Astrocyte (in vitro differentiated cells and primary cell): Measurements from ENCODE around the gene CAMK1G. TPM values are rescaled to one million over a fixed set of nuclear protein-coding genes. Genes with fewer than 3 reads are reported as not detected.

Experiments
- DNase-seq: peaks from one replicate; pipeline ENCODE4 v3.0.0-alpha.2; 2010; ENCODE audit warnings: low read depth
- FAIRE-seq: peaks from 2 replicates; lab custom pipeline; 2011; peaks lifted over from hg19 to GRCh38; lab: Jason Lieb, UNC
- H2AFZ ChIP-seq: 2 replicates; pipeline ENCODE4 v1.6.0; 2012; ENCODE audit warnings: low read depth, low read length, inconsistent platforms
- H3K27ac ChIP-seq: 2 replicates; pipeline ENCODE4 v1.5.1; 2011; ENCODE audit warnings: low read depth, low read length, inconsistent platforms
- H3K27me3 ChIP-seq: 2 replicates; pipeline ENCODE4 v1.6.0; 2011; ENCODE audit warnings: low read length, inconsistent platforms; ENCODE audit not compliant: insufficient read depth
- H3K36me3 ChIP-seq: 2 replicates; pipeline ENCODE4 v1.5.1; 2011; ENCODE audit warnings: low read length, inconsistent platforms; ENCODE audit not compliant: insufficient read depth
- H3K4me1 ChIP-seq: 2 replicates; pipeline ENCODE4 v1.5.1; 2011; ENCODE audit warnings: low read length, inconsistent platforms; ENCODE audit not compliant: insufficient read depth
- H3K4me2 ChIP-seq: 2 replicates; pipeline ENCODE4 v1.6.0; 2012; ENCODE audit warnings: low read length, inconsistent platforms
- H3K4me3 ChIP-seq: 2 replicates; pipeline ENCODE4 v1.5.1; 2011; ENCODE audit warnings: low read depth, mild to moderate bottlenecking, low read length, inconsistent platforms; ENCODE audit not compliant: insufficient read depth
- H3K79me2 ChIP-seq: 2 replicates; pipeline ENCODE4 v1.6.0; 2012; ENCODE audit warnings: mild to moderate bottlenecking, low read length, inconsistent platforms; ENCODE audit not compliant: insufficient read depth
- H3K9ac ChIP-seq: 2 replicates; pipeline ENCODE4 v1.6.0; 2012; ENCODE audit warnings: mild to moderate bottlenecking, low read length, inconsistent platforms
- H3K9me3 ChIP-seq: 2 replicates; pipeline ENCODE4 v1.5.1; 2012; ENCODE audit warnings: low read depth, mild to moderate bottlenecking, low read length, inconsistent platforms; ENCODE audit not compliant: insufficient read depth
- H4K20me1 ChIP-seq: 2 replicates; pipeline ENCODE4 v1.6.0; 2012; ENCODE audit warnings: low read length, inconsistent platforms; ENCODE audit not compliant: insufficient read depth
- H3K27ac Mint-ChIP-seq: one replicate; pipeline ENCODE4 v1.8.0; 2021; ENCODE audit warnings: mild to moderate bottlenecking, mixed read lengths; ENCODE audit not compliant: unreplicated experiment
- H3K27me3 Mint-ChIP-seq: one replicate; pipeline ENCODE4 v1.8.0; 2021; ENCODE audit warnings: low read depth, mixed read lengths; ENCODE audit not compliant: unreplicated experiment
- H3K36me3 Mint-ChIP-seq: one replicate; pipeline ENCODE4 v1.8.0; 2021; ENCODE audit warnings: low read depth, mixed read lengths; ENCODE audit not compliant: unreplicated experiment
- H3K4me1 Mint-ChIP-seq: one replicate; pipeline ENCODE4 v1.8.0; 2021; ENCODE audit warnings: low read depth, mixed read lengths; ENCODE audit not compliant: unreplicated experiment
- H3K4me3 Mint-ChIP-seq: one replicate; pipeline ENCODE4 v1.8.0; 2021; ENCODE audit warnings: mild to moderate bottlenecking, moderate library complexity, mixed read lengths; ENCODE audit not compliant: unreplicated experiment
- H3K9me3 Mint-ChIP-seq: one replicate; pipeline ENCODE4 v1.8.0; 2021; ENCODE audit warnings: mild to moderate bottlenecking, mixed read lengths; ENCODE audit not compliant: unreplicated experiment
- CTCF ChIP-seq: IDR thresholded peaks from 2 replicates; pipeline ENCODE4 v1.5.1; 2011; ENCODE audit warnings: low read depth, mild to moderate bottlenecking, inconsistent platforms, low read length, moderate library complexity; ENCODE audit not compliant: insufficient read depth
- EZH2 ChIP-seq: IDR thresholded peaks from 2 replicates; pipeline ENCODE4 v1.6.1; 2012; ENCODE audit warnings: mild to moderate bottlenecking, low read length, inconsistent platforms; ENCODE audit not compliant: insufficient read depth
- total RNA-seq: library from RNA; stranded (reverse); gene quantifications from 2 replicates; pipeline ENCODE4 v1.2.1, GENCODE V29; 2021

The CAMK1G gene
- total RNA-seq, 1 donor from 2014 or later = 0.45 TPM

- no peak overlapping the region for H3K4me3 Mint-ChIP-seq
- no peak overlapping the region for H3K4me2 ChIP-seq
- no peak overlapping the region for H3K27ac Mint-ChIP-seq
Measured at GRCh38 chr1:209552406-209553264, 30.9 kb upstream of the CAMK1G start.

GRCh38 chr1:209554761-209555611, 28.5 kb upstream of the CAMK1G start:
- no peaks in the 10 kb centered on the region for H3K36me3 Mint-ChIP-seq
- peaks cover 5% of the 10 kb centered on the region for H3K27me3 Mint-ChIP-seq
- Histone ChIP-seq H4K20me1 (no peaks in the 10 kb centered on the region), H3K36me3 (no peaks in the 10 kb centered on the region), H3K4me3 (no peak overlapping the region), H3K9ac (no peak overlapping the region), H3K4me2 (no peak overlapping the region), H3K4me1 (no peaks in the 10 kb centered on the region), H3K27me3 (peaks cover 11% of the 10 kb centered on the region), H3K9me3 (no peaks in the 10 kb centered on the region), H3K79me2 (no peaks in the 10 kb centered on the region), H3K27ac (no peak overlapping the region), H2AFZ (no peak overlapping the region)
- no peak for TF ChIP-seq CTCF
- no peak for TF ChIP-seq EZH2
- peaks cover 14% of the 10 kb centered on the region for H3K4me1 Mint-ChIP-seq
- H3K9me3 Mint-ChIP-seq = no peaks in the 10 kb centered on the region
- DNase-seq (no peak), FAIRE-seq (no peak)
- no peak overlapping the region for H3K27ac Mint-ChIP-seq
- H3K4me3 Mint-ChIP-seq = no peak overlapping the region

More at GRCh38 chr1:209552406-209553264, 30.9 kb upstream of the CAMK1G start:
- no peaks in the 10 kb centered on the region for H4K20me1 ChIP-seq
- H3K4me1 Mint-ChIP-seq = peaks cover 14% of the 10 kb centered on the region
- no peak for TF ChIP-seq CTCF
- TF ChIP-seq EZH2 = no peak
- peaks cover 12% of the 10 kb centered on the region for H3K27me3 Mint-ChIP-seq
- DNase-seq = no peak
- no peaks in the 10 kb centered on the region for H3K36me3 Mint-ChIP-seq
- H3K4me3 ChIP-seq = no peak overlapping the region
- H2AFZ ChIP-seq = no peak overlapping the region
- no peak overlapping the region for H3K9ac ChIP-seq
- H3K79me2 ChIP-seq = no peaks in the 10 kb centered on the region
- no peak overlapping the region for H3K27ac ChIP-seq
- no peaks in the 10 kb centered on the region for H3K36me3 ChIP-seq
- peaks cover 23% of the 10 kb centered on the region for H3K27me3 ChIP-seq
- H3K9me3 Mint-ChIP-seq = no peaks in the 10 kb centered on the region
- FAIRE-seq = no peak
- no peaks in the 10 kb centered on the region for H3K4me1 ChIP-seq
- no peaks in the 10 kb centered on the region for H3K9me3 ChIP-seq
